ENCODE results near the gene ZBTB38.

DNA sequence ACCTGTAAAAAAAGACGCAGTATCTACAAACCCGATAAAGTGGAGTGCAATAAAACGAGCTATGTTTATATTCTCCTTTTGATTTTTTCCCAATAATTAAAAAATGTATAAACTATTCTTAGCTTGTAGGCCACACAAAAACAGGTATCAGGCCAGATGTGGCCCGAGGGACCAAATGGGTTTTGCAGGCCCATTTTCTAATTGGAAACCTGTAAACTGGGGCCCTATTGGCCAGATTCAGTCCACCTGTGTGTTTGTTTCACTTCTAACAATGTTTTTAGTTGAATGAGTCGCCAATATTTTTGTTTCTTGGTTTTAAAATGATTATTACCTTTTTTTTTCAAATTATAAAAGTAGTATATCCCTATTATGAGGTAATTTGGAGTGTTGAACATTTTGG is 29.7 kb downstream of the ZBTB38 start:
- TF ChIP-seq, protein P1, sequence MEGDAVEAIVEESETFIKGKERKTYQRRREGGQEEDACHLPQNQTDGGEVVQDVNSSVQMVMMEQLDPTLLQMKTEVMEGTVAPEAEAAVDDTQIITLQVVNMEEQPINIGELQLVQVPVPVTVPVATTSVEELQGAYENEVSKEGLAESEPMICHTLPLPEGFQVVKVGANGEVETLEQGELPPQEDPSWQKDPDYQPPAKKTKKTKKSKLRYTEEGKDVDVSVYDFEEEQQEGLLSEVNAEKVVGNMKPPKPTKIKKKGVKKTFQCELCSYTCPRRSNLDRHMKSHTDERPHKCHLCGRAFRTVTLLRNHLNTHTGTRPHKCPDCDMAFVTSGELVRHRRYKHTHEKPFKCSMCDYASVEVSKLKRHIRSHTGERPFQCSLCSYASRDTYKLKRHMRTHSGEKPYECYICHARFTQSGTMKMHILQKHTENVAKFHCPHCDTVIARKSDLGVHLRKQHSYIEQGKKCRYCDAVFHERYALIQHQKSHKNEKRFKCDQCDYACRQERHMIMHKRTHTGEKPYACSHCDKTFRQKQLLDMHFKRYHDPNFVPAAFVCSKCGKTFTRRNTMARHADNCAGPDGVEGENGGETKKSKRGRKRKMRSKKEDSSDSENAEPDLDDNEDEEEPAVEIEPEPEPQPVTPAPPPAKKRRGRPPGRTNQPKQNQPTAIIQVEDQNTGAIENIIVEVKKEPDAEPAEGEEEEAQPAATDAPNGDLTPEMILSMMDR (IDR thresholded peaks at IDR 0.05; ENCODE audit: borderline replicate concordance, extremely low read depth, low read length, poor library complexity, severe bottlenecking): no peak
- TF ChIP-seq EZH2 (IDR thresholded peaks at IDR 0.05; ENCODE audit: borderline replicate concordance, low read depth, low read length, severe bottlenecking): no peak
